Right renal pelvis (tissue), 4 donors: ENCODE data around the gene KPNA6. TPM values are rescaled to one million over a fixed set of nuclear protein-coding genes. Genes with fewer than 3 reads are reported as not detected.

ENCODE experiments used
- DNase-seq, 4 donors: peaks; one replicate each; pipeline ENCODE4 v3.0.0-alpha.2; 2013; ENCODE audit warnings: low read depth in 4 of 4, low spot score in 3 of 4, missing footprints in 1 of 4
- polyA plus RNA-seq, 4 donors: library from polyadenylated mRNA; unstranded; fragments of 120-200 nt; gene quantifications; one replicate each; pipeline ENCODE4 v1.2.1, GENCODE V29; 2013; ENCODE audit not compliant: insufficient read length in 4 of 4

Gene KPNA6
- polyA plus RNA-seq, 4 donors, result 33.4 to 42.0 (median 38.4) TPM

DNA sequence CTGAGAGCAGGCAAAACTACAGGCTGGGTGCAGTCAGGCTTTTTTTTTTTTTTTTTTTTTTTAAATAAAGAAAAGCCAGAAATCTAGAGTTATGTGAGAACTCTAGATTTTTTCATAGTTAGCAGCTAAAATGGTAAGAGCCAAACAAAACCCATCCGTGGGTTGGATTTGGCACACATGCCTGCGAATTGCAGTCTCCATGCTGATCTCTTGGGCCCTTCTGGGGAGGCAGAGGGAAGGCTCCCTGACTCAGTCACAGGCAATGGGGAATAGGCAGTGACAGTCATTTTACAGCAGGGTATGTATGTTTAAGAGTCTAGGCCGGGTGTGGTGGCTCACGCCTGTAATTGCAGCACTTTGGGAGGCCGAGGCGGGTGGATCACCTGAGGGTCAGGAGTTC, 74.2 kb downstream of the KPNA6 start:
- no peak for DNase-seq

DNA sequence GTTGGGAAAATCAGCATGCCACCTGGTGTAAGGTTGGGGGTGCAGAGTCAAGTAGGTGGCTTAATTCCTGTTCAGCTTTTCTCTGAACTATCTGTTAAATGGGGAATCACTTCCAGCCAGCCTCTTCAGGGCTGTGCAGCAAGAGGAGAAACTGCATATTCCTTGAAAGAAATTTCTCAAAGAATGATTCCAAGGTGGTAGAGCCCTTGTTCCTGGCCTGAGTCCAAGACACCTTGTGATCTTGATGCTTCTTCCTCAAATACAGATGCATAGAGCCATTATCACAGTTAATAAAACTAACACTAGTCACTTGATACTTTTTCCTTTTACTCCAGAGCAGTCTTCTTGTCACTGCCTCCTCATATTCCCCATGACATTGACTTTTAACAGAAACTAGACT, 76.8 kb downstream of the KPNA6 start:
- DNase-seq, result no peak

DNA sequence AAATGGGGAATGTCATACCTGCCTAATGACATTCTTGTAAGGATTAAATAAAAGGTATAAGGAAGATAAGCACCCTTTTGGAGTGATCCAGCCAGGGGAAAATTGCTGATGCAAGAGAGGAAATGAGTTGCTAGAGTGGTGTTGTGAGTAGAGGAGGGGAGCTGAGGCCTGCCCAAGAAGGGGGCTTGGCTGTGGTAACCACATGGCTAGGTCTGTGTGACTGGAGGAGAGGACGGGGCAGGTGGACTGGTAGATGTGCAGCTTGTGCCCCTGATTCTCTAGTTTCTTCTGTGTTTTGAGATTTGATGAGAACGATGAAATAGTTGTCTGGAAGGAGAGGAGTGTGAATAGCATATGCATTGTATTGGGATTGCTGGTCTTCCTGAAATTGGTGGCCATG, 78.2 kb downstream of the KPNA6 start:
- no peak for DNase-seq

DNA sequence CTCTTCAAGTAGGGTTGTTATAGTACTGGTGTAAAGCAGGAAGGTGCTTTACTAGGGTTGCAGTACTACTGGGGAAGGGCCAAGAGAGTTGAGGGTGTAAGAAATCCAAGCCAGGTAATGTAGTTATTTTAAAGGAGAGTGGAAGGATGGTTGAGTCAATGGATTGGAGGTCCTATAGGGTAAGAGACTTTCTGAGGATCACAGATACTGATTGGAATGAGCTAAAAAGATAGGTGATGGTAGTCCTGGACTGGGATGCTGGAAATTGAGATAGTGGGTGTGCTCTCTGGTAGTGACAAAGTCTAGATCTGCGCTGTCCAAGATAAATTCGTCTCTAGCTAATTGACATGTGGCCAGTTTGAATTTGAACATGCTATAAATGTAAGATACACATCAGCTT, 78.6 kb downstream of the KPNA6 start:
- DNase-seq, result no peak

DNA sequence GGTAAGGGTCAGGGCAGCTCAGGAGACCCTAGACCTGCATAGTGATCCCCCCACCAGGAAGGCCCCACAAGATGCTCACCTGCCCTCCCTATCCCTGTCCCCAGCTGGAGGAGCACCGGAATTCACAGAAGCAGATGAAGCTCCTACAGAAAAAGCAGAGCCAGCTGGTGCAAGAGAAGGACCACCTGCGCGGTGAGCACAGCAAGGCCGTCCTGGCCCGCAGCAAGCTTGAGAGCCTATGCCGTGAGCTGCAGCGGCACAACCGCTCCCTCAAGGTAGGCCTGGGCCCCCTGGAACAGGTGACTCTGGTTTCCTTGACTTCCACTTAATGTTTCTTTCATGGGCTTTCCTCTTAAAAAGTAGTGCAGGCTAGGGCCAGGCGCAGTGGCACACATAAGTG, 80.0 kb downstream of the KPNA6 start:
- no peak for DNase-seq

DNA sequence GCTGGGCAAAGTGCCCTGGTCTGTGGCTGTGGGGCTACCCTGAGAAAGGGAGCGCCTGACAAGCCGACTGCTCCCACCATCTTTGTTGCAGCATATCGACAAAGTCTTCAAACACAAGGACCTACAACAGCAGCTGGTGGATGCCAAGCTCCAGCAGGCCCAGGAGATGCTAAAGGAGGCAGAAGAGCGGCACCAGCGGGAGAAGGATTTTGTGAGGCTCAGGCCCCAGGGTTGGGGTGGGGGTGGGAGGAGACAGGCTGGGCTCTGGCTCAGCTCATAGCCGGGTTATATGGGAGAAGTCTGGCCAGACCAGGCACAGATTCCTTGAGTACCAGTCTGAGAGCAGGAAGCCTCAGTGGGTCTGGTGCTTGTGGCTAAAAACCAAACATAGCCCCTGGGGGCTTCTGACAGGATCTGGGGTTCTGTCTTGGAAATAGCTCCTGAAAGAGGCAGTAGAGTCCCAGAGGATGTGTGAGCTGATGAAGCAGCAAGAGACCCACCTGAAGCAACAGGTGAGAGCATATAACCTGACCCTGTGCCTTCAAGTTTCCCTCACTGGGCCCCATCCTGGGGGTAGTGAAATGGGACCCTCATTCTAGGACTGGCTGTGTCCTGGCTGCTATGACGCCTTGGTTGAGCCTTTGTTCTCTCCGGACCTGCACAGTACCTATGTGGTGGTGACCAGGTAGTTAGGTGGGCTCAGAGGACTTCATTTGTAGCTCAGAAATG, 84.5 kb downstream of the KPNA6 start:
- no peak for DNase-seq

DNA sequence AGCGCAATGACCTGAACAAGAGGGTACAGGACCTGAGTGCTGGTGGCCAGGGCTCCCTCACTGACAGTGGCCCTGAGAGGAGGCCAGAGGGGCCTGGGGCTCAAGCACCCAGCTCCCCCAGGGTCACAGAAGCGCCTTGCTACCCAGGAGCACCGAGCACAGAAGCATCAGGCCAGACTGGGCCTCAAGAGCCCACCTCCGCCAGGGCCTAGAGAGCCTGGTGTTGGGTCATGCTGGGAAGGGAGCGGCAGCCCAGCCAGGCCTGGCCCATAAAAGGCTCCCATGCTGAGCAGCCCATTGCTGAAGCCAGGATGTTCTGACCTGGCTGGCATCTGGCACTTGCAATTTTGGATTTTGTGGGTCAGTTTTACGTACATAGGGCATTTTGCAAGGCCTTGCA, 87.1 kb downstream of the KPNA6 start:
- no peak for DNase-seq

DNA sequence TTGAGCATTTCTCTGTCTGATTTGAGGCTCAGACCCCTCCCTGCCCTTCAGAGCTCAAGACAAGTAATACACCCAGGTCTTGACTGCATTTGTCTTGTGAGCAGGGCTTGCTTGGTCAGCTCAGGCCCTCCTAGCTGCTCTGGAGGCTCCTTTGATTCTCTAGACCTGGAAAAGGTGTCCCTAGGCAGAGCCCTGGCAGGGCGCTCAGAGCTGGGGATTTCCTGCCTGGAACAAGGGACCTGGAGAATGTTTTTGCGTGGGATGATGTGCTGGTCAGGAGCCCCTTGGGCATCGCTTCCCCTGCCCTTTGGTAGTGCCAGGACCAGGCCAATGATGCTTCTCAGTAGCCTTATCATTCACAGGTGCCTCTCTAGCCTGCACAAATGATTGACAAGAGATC, 87.7 kb downstream of the KPNA6 start:
- no peak for DNase-seq

DNA sequence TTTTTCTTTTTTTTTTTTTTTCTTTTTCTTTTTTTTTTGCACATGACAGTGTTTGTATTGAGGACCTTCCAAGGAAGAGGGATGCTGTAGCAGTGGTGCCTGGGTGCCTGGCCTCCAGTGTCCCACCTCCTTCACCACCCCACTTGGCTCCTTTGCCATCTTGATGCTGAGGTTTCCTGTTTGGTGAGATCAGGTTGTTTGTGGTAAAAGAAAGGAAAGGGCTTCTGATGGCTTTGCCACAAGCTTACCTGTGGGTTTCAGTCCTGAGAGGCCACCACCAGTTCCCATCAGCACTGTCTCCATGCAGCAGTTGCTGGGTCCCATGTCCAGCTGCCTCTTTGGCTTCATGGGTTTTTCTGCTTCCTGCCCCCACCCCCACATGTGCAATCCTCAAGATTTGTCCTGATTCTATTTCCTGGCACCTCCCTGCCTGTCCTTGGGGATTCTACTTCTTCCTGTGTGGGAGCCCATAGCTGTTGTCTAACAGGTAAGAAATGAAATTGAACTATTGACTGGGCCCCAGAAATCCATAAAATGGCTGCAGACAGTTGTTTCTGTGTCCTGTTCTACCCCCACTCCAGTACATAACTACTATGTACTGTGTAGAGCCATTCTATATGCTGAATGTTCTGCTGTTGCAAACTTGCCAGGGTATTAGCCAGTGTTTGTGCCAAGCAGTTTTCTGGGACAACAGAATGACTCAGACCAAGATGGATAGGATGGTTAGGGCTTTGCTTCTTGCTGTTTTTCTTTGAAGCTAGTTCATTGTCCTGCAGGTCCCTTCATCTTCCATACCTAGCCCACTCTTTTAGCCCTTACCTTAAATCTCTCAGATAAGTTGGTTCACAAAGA, 88.3 kb downstream of the KPNA6 start:
- no peak for DNase-seq

DNA sequence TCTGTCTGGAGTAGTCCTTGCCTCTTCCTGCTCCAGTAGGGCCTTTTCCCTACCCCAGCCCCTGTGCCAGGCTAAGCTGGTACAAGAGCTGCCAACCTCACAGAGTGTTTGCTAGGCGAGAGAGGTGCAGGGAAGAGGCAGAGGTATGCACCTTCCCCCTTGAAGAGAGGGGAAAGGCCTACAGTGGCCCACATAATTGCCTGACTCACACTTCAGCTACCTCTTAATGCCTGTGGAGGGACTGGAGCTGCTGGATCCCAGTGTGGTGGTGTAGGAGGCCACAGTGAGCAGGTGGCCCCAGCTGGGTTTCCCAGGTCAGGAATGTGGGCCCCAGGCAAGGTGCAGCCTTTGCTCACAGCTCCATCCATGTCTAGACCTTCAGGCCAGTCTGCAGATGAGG, 89.2 kb downstream of the KPNA6 start:
- DNase-seq, result no peak

DNA sequence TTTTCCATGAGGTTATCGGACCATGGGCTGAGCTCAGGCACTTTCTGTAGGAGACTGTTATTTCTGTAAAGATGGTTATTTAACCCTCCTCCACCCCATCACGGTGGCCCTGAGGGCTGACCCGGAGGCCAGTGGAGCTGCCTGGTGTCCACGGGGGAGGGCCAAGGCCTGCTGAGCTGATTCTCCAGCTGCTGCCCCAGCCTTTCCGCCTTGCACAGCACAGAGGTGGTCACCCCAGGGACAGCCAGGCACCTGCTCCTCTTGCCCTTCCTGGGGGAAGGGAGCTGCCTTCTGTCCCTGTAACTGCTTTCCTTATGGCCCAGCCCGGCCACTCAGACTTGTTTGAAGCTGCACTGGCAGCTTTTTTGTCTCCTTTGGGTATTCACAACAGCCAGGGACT, 90.0 kb downstream of the KPNA6 start:
- DNase-seq, result no peak

DNA sequence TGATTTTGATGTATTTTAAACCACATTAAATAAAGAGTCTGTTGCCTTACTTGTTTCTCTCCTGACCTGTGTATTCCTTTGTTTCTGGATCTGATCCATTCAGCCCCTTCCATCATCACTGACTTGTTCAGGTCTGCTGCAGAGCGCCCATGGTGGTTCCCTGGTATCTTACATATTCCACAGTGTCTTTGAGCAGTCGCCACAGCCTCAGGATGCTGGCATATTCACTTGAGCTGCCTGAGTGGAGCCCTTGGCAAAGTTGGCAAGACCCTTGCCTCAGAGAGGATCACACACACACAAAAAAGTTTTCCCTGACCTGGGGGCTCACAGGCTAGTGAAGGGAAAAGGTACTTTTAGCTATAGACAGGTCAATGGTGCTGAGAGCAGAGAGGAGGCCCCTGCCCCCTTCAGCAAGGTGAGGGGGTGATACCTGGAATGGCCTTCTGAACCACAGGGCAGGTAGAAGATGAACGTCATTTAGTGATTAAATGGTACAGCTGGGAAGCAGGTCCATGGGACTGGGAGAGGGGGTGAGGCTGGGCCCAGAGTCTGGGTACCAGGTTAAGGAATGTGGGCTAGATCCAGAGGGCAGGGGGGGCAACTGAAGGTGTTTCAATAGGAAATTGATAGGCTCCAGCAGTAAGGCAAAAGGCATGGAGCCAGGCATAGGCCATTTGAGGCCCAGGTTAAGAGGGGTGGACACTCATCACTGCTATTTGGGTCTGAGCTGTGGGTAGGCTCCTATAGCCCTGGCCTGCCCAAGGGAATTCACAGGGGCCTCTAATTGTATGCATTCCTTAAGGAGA, 90.6 kb downstream of the KPNA6 start:
- no peak for DNase-seq

DNA sequence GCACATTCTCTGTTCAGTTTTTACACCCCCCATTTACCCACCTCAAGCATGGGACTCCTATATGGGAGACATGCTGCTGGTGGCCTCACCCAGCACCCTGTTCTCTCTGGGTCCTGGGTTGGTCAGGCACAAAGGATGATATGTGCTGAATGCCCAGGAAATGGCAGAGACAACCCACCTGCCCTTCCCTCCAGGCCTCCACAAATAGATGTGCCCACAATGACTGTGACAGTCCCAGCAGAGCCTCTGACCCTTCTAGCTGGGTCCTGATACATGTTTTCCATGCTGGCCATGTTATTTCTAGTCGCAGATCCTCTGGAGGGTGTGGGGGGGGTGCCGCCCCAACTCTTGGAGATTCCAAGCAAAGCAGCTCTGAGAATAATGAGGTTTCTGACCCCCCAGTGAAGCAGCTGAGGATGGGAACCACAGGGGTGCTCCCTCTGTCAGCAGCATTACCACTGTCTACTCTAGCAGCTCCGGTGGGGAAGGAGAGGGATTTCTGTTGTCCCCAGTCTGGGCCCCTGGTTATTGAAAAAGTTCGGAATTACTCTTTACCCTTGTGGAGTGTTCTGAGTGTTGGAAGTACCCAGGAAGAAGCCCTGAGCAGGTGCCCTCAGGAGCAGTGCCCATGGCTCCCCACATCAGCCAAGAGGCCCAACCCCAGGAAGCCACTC, 91.3 kb downstream of the KPNA6 start:
- no peak for DNase-seq

DNA sequence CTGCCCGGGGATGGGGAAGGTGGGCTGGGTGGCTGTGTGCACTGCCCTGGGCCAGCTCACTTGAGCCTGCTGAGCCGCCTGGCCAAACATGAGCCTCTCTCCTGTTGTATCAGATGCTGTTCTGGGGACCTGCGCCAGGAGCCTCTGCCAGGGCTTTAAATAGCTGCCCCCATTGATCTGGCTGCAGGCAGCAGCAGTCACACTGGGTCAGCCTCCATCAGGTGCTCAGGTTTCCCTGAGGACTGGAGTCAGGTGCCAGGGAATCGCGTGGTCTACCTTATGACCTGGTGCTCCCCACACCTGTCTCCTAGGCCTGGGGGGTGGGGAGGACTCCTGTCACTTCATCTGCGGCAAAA, 91.8 kb downstream of the KPNA6 start:
- no peak for DNase-seq

DNA sequence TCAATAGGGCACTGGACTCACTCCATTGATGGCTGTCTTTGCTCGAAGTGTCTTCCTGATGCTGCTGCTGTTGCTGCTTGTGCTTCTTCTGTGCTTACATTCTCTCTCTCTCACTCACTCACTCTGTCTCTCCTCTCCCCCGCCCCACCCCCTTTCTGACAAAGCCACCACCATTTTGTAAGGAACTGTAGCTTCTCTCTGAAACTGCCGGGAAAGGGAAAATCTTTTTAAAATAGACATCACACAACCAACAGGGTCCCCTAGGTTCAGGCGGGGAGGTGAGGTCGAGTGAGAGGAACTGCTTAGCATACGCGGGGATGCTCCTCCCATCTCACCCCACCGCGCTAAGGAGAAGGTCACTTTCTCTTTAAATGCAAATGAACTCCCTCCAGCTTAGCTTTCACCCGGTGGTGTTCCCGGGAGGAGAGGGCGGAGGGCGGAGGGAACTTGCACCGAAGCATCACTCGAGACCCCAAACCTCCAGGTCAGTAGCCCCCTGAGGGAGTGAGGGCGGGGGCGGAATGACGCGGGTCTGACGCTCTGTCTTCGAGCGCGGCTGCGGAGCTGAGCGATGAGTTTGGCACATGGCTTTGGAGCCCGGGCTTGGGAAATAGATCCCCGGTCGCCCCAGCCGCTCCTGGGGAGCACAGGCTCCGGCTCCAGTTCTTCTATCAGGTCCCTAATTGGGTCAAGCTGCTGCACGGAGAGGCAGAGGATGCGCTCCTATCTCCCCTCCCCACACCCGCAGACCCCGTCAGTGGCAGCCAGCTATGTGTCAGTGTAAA, 92.6 kb downstream of the KPNA6 start, which contains the start of gene CCDC28B:
Gene CCDC28B, plus strand, starts transcription at position 370 of the 785 bp plus-strand sequence. CDS start 1,341 bp downstream, outside the sequence.
- DNase-seq, result peak in 1 of 4 donors; percentile 59

DNA sequence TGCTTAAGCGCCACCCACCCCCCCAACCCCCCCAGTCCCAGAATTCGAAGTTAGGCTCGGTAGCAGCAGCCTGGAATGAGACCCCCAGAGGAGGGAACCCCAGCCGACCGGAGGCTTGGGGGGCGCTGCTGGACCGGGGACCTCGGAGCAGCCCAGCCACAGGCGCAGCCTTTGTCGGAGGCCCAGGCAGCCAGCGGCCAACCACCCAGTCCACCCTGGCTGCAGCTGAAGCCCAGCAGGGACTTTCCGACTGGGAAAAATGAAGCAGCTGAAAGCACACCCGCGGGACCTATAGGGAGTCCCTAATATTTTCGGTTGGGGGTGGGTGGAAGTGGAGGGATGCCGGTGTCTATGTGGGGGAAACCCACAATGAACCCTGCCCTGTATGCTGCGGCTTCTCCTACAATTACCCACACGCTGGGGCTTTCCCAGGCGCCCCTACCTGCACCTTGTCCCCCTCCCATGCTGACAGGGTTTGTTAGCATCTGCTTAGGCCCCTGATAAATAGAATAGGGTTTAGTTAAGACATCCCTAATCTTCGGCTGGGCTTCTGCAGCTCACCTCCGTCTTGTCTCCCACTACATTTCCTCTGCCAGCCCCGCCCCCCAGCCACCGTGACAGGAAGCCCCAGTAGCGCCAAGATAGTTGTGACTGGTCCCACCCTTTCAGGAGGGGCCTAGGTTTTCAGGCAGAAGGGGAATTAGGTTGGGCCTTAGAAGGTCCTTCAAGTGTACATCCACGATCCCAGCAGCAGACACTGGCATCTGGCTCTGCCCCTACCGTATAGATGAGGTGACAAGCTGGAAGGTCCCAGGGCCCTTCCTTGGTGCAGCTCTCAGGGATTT, 93.4 kb downstream of the KPNA6 start:
- no peak for DNase-seq

DNA sequence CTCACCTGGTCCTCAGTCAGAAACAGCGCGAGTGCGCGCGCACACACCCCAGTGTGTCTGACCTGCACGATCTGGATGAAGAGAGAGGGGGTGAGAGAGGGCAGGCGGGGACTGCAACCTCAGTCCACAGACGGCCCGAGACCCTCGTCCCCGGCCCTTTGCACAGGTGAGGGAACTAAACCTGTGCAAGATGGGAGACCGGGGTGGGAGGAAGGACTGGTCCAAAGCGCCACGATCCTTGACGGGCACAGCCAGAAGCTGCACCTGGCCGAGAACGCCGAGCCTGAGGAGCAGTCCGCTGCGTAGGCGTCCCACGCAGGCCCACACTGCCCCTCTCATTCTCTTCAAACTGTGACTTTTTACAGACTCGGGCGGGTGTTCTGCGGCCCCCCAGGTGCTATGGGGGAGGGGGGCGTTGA, 97.1 kb downstream of the KPNA6 start:
- no peak for DNase-seq

DNA sequence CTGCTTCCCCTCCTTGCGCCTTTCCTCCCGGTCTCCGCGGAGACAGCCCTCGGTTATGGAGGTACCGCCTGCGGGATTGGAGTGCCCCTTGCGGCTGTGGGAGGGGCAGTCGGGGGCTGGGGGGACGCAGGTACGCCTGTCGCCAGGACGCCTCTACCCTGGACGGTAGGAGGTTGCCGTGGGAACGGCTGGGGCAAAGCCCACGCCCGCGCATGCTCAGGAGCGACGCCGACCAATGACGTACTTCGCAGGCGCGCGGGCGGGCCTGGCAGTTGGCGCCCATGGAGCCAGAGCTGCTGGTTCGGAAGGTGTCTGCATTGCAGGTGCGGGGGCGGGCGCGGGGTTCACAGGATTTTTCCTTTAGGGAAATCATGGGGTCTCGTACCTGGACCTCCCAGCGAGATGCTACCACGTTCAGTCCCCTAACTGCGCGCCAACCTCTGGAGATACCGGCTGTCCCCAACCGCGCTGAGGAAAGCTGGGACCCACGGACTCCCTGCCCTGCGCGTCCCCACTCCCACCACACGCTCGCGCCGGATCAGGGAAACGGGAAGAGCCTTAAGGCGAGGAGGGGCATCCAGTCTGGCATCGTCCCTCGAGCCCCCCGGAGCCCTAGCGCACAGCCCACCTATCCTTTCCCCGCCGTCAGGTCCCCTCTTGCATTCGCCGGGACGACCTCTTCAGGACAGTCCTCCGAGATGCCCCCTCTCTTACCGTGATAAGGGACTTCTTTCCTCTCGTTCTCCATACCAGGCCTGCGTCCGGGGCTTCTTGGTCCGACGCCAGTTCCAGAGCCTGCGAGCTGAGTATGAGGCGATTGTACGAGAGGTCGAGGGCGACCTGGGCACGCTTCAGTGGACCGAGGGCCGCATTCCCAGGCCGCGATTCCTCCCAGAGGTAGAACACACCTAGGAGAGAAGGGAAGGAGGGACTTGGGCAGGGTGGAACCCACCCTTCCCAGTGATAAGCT, 97.8 kb downstream of the KPNA6 start, which contains the start of gene IQCC:
Gene IQCC, plus strand, starts transcription at position 271 of the 970 bp plus-strand sequence. Its CDS starts 11 bp downstream, at position 282.
- DNase-seq, result peak; percentile 74 to 87 (median 82)
